HL-60/S4 treated with phorbol 12-myristate 13-acetate at 8.2 ng/mL for 4 days and 3 days (cell line): Measurements from ENCODE around the gene OR52E4.

ENCODE experiments used
- in situ Hi-C: fragments of 300-500 bp; cut with MboI; formaldehyde crosslinking; loops from 2 replicates; pipeline ENCODE4 v1.15.0; 2022; ENCODE audit warnings: low sequenced_read_pairs

OR52E4 gene

DNA sequence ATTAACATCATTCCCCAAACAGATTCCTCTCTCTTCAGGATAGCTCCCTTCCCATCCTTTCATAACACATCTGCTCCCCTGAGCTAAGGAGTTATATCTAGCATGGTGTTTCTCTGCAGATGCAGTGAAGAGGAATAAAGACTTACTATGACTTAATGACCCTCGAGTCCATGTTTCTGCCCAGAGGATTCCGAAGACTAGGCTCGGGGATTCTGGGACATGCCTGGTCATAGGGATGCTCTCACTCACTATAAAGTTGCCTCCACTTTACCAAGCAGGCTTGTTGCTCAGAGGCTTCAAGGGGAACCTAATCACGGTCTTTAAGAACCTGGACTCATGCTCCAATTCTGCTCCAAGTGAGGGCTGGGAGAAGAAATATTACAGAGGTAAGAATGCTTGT, at the start of gene OR52E4:
TSS of gene OR52E4 (plus strand) at position 301 of the 400 bp plus-strand sequence. CDS start 3,664 bp downstream, outside the sequence.
- in situ Hi-C loops: no loop called here

DNA sequence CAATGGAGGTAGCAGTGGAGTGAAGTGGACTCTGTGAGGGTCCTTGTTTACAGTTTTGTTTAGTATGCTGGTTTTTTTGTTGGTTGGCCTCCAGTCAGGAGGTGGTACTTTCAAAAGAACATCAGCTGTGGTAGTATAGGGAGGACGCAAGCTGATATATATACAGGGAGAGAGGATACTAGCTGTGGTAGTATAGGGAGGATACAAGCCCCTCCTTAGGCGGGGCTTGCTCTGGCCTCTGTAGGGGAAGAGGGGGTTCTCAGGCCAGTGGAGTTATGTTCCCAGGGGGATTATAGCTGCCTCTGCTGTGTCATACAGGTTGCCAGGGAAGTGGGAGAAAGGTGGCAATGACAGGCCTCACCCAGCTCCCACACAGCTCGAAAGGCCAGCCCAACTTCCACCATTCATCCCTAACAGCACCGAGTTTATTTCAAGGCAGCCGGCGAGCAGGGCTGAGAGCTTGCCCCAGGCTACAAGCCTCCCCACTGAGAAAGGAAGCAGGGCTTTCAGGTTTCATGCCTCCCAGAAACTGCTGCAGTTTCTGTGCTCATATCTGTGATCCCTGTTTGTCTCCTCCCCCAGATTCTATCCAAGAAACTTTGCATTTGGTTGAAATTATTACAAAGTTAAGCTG, 49.1 kb upstream of the OR52E4 start:
- in situ Hi-C loops: no loop called here

GRCh38 chr11:5833446-5833845, 47.0 kb upstream of the OR52E4 start:
- in situ Hi-C loops: no loop called here

DNA sequence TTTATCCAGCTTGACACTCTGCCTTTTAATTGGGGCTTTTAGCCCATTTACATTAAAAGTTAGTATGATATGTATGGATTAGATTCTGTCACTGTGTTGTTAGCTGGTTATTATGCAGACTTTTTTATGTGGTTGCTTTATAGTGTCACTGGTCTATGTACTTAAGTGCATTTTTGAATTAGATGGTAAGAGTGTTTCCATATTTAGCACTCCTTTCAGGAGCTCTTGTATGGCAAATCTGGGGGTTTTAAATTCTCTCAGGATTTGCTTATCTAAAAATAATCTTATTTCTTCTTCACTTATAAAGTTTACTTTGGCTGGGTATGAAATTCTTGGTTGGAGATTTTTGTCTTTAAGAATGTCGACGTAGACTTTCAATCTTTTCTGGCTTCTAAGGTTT, 42.7 kb upstream of the OR52E4 start:
- in situ Hi-C loops: no loop called here

DNA sequence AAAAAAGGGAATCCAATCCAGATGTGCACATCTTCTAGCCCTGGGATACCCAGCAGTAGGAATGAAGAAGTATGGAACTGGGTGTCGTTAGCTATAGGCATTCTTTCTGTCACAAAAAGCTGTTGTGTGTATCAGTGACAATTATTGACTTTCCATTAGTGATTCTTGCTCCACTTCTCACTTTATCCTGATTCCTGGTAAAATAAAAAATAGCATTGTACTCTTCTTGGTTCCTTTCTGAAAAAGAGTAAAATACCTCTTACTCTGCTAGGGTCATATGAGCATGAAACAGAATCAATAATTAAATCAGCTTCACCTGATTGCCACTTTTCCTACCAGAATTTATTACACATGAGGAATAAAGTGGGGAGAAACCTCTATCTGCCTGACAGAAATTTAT, 38.6 kb upstream of the OR52E4 start, which contains the start of gene OR52E6:
TSS of gene OR52E6 (minus strand) at position 101 of the 400 bp plus-strand sequence. CDS start at position 101, 0 bp downstream.
- in situ Hi-C loops: no loop called here

- in situ Hi-C loops: no loop called here
Observed at GRCh38 chr11:5846701-5847100, 33.7 kb upstream of the OR52E4 start.

DNA sequence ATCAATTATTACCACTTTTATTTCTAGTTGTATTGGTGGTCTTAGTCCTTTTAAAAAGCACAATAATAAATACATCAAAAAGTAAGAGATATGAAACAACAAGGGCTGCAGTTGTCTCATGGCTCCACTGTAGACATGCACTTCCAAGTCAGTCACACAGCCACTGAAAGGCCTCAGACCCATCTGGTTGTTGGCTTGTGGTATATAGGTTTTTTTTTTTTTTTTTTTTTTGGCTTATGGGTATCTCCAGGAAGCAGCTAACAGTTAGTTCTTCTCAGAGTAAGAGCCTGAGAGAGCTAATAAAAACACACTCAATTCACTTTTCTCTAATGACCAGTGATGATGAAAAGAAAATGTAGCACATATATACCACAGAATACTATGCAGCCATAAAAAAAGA, 32.7 kb upstream of the OR52E4 start:
- in situ Hi-C loops: no loop called here

DNA sequence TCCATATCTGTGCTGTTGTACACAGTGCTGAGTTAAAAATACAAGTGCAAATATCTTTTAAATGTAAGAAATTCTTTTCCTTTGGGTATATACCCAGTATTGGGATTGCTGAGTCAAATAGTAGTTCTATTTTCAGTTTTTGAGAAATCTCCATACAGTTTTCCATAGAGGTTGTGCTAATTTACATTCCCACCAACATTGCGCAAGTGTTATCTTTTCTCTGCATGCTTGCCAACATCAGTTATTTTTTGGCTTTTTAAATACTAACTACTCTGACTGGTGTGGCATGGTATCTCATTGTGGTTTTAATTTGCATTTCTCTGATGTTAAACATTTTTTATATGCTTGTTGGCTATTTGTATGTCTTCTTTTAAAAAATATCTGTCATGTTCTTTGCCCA, 29.4 kb upstream of the OR52E4 start:
- in situ Hi-C loops: no loop called here

DNA sequence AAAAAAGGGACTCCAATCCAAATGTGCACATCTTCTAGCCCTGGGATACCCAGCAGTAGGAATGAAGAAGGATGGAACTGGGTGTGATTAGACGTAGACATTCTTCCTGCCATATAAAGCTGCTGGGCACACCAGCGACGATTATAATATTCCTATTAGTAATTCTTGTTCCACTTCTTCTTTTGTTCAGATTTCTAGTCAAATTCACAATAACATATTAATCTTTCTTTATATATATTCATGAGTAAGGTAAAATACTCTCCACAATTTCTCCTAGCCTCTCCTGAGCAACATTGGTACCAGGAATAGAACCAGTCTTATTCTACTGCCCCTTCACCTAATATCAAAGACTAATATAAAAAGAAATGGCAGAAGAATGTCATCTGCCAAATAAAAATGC, 22.8 kb upstream of the OR52E4 start, which contains the start of gene OR52E8:
TSS of gene OR52E8 (minus strand) at position 101 of the 400 bp plus-strand sequence. CDS start at position 101, 0 bp downstream.
- in situ Hi-C loops: no loop called here

DNA sequence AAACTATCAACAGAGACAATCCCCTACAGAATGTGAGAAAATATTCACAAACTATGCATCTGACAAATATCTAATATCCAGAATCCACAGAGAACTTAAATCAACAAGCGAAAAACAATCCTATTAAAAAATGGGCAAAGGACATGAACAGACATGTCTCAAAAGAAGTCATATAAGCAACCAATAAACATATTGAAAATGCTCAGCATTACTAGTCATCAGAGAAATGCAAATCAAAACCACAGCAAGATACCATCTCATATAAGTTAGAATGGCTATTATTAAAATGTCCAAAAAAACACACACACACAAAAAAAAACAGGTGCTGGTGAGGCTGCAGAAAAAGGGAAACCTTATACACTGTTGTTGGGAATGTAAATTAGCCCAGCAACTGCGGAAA, 14.6 kb upstream of the OR52E4 start:
- in situ Hi-C loops: no loop called here

- in situ Hi-C loops: no loop called here
Observed at GRCh38 chr11:5878564-5878963, 1.9 kb upstream of the OR52E4 start.

- in situ Hi-C loops: no loop called here
Observed at GRCh38 chr11:5881756-5882155, 1.3 kb downstream of the OR52E4 start.

DNA sequence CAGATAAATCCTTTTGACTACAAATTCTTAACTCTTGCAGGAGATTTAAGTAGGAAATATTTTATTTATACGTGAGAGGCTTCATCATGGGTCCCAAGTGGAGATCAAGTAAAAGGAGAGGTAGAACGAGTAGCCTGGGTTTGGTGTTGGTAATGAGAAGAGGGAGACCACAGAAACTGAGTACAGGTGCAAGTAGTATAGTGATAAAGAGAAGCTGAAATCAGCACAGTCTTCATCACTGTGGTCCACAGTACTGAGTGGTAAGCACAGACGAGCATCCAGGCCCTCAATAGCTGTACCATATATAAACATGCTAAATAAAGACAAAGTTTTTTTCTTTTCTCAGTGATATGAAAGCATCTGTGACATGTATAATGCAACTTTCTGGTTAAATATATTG, 6.7 kb downstream of the OR52E4 start:
- in situ Hi-C loops: no loop called here

- in situ Hi-C loops: no loop called here
Observed at GRCh38 chr11:5887661-5888060, 7.2 kb downstream of the OR52E4 start.

GRCh38 chr11:5891216-5891800, 10.9 kb downstream of the OR52E4 start:
- in situ Hi-C loops: no loop called here

GRCh38 chr11:5892908-5893307, 12.5 kb downstream of the OR52E4 start, which contains the start of gene OR52E5:
TSS of gene OR52E5 (plus strand) at chr11:5893208. CDS start at chr11:5900777, 7,569 bp downstream.
- in situ Hi-C loops: no loop called here

DNA sequence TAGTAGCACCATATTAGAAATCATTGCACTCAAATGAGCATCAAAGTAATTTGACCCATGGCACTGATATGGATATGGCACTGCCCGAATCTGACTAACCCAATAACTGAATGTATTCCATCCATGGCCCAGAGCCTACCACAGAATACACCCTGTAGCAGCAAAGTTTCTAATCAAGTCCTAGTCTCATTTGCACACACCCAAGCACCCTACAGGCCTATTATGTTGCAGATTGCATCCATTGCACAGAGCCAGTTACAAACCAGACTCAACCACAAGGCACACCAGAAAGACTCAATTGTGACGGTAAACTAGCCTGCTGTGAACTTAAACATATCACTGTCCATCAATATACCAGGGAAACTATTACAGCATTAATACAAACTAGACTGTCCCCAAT, 19.1 kb downstream of the OR52E4 start:
- in situ Hi-C loops: no loop called here

DNA sequence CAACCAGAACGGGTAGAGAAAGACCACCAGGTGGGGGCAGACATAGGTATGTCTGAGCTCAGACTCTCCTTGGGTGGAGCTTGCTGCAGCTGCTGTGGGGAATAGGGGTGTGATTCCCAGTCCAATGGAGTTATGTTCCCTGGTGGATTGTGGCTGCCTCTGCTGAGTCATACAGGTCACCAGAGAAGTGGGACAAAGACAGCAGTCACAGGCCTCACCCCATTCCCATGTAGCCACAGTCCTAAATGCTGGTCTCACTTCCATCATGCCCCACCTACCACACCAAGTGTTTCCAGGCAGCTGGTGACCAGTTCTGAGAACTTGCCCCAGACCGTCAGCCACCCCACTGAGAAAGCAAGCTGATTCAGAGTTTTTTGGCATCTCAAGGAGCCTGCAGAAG, 30.1 kb downstream of the OR52E4 start:
- in situ Hi-C loops: no loop called here

GRCh38 chr11:5922749-5923426, 42.5 kb downstream of the OR52E4 start:
- in situ Hi-C loops: no loop called here

GRCh38 chr11:5923427-5923776, 43.0 kb downstream of the OR52E4 start:
- in situ Hi-C loops: no loop called here

- in situ Hi-C loops: no loop called here
Observed at GRCh38 chr11:5923794-5924193, 43.4 kb downstream of the OR52E4 start.

DNA sequence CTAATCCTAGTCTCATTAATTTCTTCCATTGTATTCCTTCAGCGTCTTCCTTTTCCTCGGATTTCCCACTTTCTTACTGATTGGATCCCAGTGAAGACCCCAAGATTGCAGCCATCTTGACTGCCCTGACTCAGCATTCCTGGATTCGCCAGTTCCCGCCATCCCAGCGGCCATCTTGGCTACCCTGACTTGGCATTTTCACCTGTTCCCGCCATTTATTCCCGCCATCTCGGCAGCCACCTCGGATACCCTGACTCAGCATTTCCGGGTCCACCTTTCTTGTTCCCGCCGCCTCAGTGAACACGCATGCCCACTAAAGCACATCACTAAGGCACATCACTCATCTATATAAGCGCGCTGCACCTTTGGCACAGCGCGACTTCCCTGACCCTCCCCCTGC, 47.8 kb downstream of the OR52E4 start:
- in situ Hi-C loops: no loop called here
